OCI-LY1 (cell line): Measurements from ENCODE around the gene MPRIP.

Source experiments
- H2AFZ ChIP-seq: fragments of 200-600 bp; sonication (generic), shearing (Covaris generic); 2 replicates; pipeline ENCODE4 v1.6.0; 2014; ENCODE audit warnings: antibody characterized with exemption, mild to moderate bottlenecking, low read length
- H3F3A ChIP-seq: fragments of 200-600 bp; sonication (generic), shearing (Covaris generic); 2 replicates; pipeline ENCODE4 v1.6.0; 2014; ENCODE audit warnings: mild to moderate bottlenecking, antibody characterized with exemption, low read length, moderate library complexity; ENCODE audit not compliant: insufficient read depth
- H3K27ac ChIP-seq: fragments of 200-600 bp; sonication (generic); 2 replicates; pipeline ENCODE4 v1.5.1; 2014; ENCODE audit warnings: low read length, mixed run types, mild to moderate bottlenecking, low read depth; ENCODE audit not compliant: poor library complexity, severe bottlenecking
- H3K27me3 ChIP-seq: fragments of 200-600 bp; sonication (generic); 2 replicates; pipeline ENCODE4 v1.6.0; 2014; ENCODE audit warnings: antibody characterized with exemption, mild to moderate bottlenecking, low read length, moderate library complexity; ENCODE audit not compliant: insufficient read depth
- H3K36me3 ChIP-seq: fragments of 200-600 bp; sonication (generic); 2 replicates; pipeline ENCODE4 v1.6.1; 2014; ENCODE audit warnings: mild to moderate bottlenecking, antibody characterized with exemption, low read length, moderate library complexity, mixed read lengths; ENCODE audit not compliant: insufficient read depth
- H3K4me1 ChIP-seq: fragments of 200-600 bp; sonication (generic); 2 replicates; pipeline ENCODE4 v1.5.1; 2014; ENCODE audit warnings: mild to moderate bottlenecking, low read length, moderate library complexity; ENCODE audit not compliant: insufficient read depth, severe bottlenecking
- H3K4me2 ChIP-seq: fragments of 200-600 bp; sonication (generic), shearing (Covaris generic); 2 replicates; pipeline ENCODE4 v1.6.1; 2014; ENCODE audit warnings: low read length
- H3K4me3 ChIP-seq: fragments of 200-600 bp; sonication (generic); 2 replicates; pipeline ENCODE4 v1.5.1; 2014; ENCODE audit warnings: low read length, low read depth, mild to moderate bottlenecking, mixed read lengths; ENCODE audit not compliant: poor library complexity, severe bottlenecking
- H3K79me2 ChIP-seq: fragments of 200-600 bp; shearing (Covaris generic); 2 replicates; pipeline ENCODE4 v1.6.1; 2016; ENCODE audit warnings: mixed run types, low read length, mixed read lengths; ENCODE audit not compliant: insufficient read depth
- H3K9ac ChIP-seq: fragments of 200-600 bp; sonication (generic), shearing (Covaris generic); 2 replicates; pipeline ENCODE4 v1.6.1; 2014; ENCODE audit warnings: mild to moderate bottlenecking, low read length, mixed read lengths
- H3K9me2 ChIP-seq: fragments of 200-600 bp; sonication (generic), shearing (Covaris generic); 2 replicates; pipeline ENCODE4 v1.6.1; 2014; ENCODE audit warnings: low read depth, mild to moderate bottlenecking, low read length, mixed read lengths
- H3K9me3 ChIP-seq: fragments of 200-600 bp; shearing (Covaris generic); 2 replicates; pipeline ENCODE4 v1.6.1; 2014; ENCODE audit warnings: low read length, mixed read lengths
- H4K20me1 ChIP-seq: fragments of 200-600 bp; sonication (generic), shearing (Covaris generic); 2 replicates; pipeline ENCODE4 v1.6.0; 2016; ENCODE audit warnings: mild to moderate bottlenecking, low read length; ENCODE audit not compliant: insufficient read depth
- CTCF ChIP-seq: fragments of 200-600 bp; sonication (generic), shearing (Covaris generic); IDR thresholded peaks from 2 replicates; pipeline ENCODE4 v1.5.1; 2017; ENCODE audit warnings: mild to moderate bottlenecking, antibody characterized with exemption, low read length, moderate library complexity, mixed read lengths
- EZH2 ChIP-seq: fragments of 200-600 bp; sonication (generic), shearing (Covaris generic); IDR thresholded peaks from 2 replicates; pipeline ENCODE4 v1.8.0; 2017; ENCODE audit warnings: borderline replicate concordance, mixed run types, mild to moderate bottlenecking, antibody characterized with exemption, low read length, moderate library complexity, mixed read lengths

The MPRIP gene

GRCh38 chr17:17097763-17098345, 55.6 kb downstream of the MPRIP start:
- H3K4me1 ChIP-seq: no peaks in the 10 kb centered on the region
- no peaks in the 10 kb centered on the region for H3F3A ChIP-seq
- H3K4me2 ChIP-seq: no peak overlapping the region

GRCh38 chr17:17098551-17099179, 56.4 kb downstream of the MPRIP start:
- no peaks in the 10 kb centered on the region for H4K20me1 ChIP-seq
- no peaks in the 10 kb centered on the region for H3K9me2 ChIP-seq
- no peak overlapping the region for H3K4me3 ChIP-seq
- no peaks in the 10 kb centered on the region for H3F3A ChIP-seq
- H2AFZ ChIP-seq: no peak overlapping the region
- no peaks in the 10 kb centered on the region for H3K4me1 ChIP-seq
- no peak overlapping the region for H3K4me2 ChIP-seq
- no peaks in the 10 kb centered on the region for H3K79me2 ChIP-seq
- TF ChIP-seq EZH2: no peak
- no peak for TF ChIP-seq CTCF
- H3K27ac ChIP-seq: no peak overlapping the region
- H3K36me3 ChIP-seq: 0 out of 2 replicates have a peak, but pooled peaks cover 5% of the 10 kb centered on the region
- no peak overlapping the region for H3K9ac ChIP-seq
- H3K27me3 ChIP-seq: no peaks in the 10 kb centered on the region
- no peaks in the 10 kb centered on the region for H3K9me3 ChIP-seq

More at GRCh38 chr17:17097763-17098345, 55.6 kb downstream of the MPRIP start:
- Histone ChIP-seq H3K9ac (no peak overlapping the region), H3K4me3 (no peak overlapping the region), H3K27ac (no peak overlapping the region), H4K20me1 (no peaks in the 10 kb centered on the region), H3K79me2 (no peaks in the 10 kb centered on the region), H2AFZ (no peak overlapping the region), H3K27me3 (no peaks in the 10 kb centered on the region), H3K9me3 (no peaks in the 10 kb centered on the region), H3K9me2 (no peaks in the 10 kb centered on the region), H3K36me3 (0 out of 2 replicates have a peak, but pooled peaks cover 5% of the 10 kb centered on the region)
- no peak for TF ChIP-seq EZH2
- TF ChIP-seq CTCF: no peak

GRCh38 chr17:17102176-17102575, 59.9 kb downstream of the MPRIP start:
- no peaks in the 10 kb centered on the region for H3K79me2 ChIP-seq

More at GRCh38 chr17:17102176-17102575, 59.9 kb downstream of the MPRIP start:
- H3K9ac ChIP-seq: no peak overlapping the region
- no peaks in the 10 kb centered on the region for H3K36me3 ChIP-seq
- no peaks in the 10 kb centered on the region for H3F3A ChIP-seq
- H3K9me3 ChIP-seq: no peaks in the 10 kb centered on the region
- TF ChIP-seq CTCF (no peak), EZH2 (no peak)
- no peak overlapping the region for H3K4me2 ChIP-seq
- no peak overlapping the region for H3K27ac ChIP-seq
- H3K4me1 ChIP-seq: no peaks in the 10 kb centered on the region
- H3K4me3 ChIP-seq: no peak overlapping the region
- no peaks in the 10 kb centered on the region for H4K20me1 ChIP-seq
- H3K9me2 ChIP-seq: no peaks in the 10 kb centered on the region
- H3K27me3 ChIP-seq: no peaks in the 10 kb centered on the region
- H2AFZ ChIP-seq: no peak overlapping the region
